Astrocyte of the spinal cord (primary cell): ENCODE measurements around the gene RAB11B.

Experiments
- DNase-seq: peaks from one replicate; pipeline ENCODE4 v3.0.0; 2011; ENCODE audit warnings: low read depth, low spot score
- H3K4me3 ChIP-seq: 2 replicates; pipeline ENCODE4 v1.5.1; 2011; ENCODE audit warnings: low read depth, mild to moderate bottlenecking, low read length, moderate library complexity
- CTCF ChIP-seq: IDR thresholded peaks from 2 replicates; pipeline ENCODE4 v1.5.1; 2012; ENCODE audit warnings: low read depth, mild to moderate bottlenecking, low read length, inconsistent platforms
- in situ Hi-C: cut with HindIII; loops from 2 replicates; pipeline ENCODE4 v1.10.0; 2017; ENCODE audit warnings: low sequenced_read_pairs

RAB11B gene

DNA sequence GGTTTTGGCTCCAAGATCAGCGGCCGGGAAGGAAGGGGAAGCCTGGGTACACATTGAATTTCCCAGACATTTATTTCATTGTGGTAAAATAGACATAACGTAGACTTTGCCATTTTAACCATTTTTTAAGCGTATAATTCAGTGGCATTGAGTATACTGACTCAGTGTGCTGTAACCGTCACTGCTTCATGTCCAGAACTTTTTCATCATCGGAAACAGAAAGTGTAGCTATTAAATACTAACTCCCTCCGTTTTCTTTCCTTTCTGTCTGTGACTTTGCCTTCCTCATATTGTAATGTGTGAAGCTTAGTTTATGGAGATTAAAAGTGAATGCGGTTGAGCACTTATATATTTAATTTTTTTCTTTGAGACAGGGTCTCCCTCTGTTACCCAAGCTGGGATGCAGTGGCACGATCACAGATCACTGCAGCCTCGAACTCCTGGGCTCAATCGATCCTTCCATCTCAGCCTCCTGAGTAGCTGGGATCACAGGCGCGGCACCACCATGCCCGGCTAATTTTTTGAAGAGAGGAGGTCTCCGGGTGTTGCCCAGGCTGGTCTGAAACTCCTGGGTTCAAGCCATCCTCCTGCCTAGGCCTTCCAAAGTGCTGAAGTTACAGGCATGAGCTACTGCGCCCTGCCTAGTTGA, 56.0 kb downstream of the RAB11B start:
- in situ Hi-C loops: no loop called here
- TF ChIP-seq CTCF: no peak
- no peak for DNase-seq
- peak overlapping the region; percentile 91 for H3K4me3 ChIP-seq

- no peak for DNase-seq
- TF ChIP-seq CTCF: no peak
- no peak overlapping the region for H3K4me3 ChIP-seq
- in situ Hi-C loops: no loop called here
Measured at GRCh38 chr19:8449830-8450229, 59.7 kb downstream of the RAB11B start.

- in situ Hi-C loops: no loop called here
- no peak overlapping the region for H3K4me3 ChIP-seq
- no peak for DNase-seq
- no peak for TF ChIP-seq CTCF
Measured at GRCh38 chr19:8451377-8451776, 61.2 kb downstream of the RAB11B start.

DNA sequence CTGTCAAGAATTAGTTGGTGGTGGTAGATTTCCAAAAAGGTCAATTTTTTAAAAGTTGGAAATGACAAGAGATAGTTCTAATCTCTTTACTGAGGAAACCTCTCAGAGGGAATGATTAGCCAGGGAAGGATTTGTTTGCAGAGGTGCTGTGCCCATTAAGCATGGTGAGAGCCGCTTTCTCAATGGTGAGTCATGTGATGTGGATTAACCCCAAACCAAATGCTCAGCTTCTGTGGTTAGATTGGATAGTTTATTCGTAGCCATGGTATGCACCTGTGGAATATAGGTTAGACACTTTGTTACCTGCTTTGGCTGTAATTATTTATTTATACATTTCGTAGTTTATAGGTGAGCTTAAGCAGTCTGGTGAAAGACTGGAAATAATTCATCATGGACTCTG, 61.7 kb downstream of the RAB11B start:
- in situ Hi-C loops: no loop called here
- DNase-seq: peak; percentile 73
- H3K4me3 ChIP-seq: no peak overlapping the region
- TF ChIP-seq CTCF: no peak

DNA sequence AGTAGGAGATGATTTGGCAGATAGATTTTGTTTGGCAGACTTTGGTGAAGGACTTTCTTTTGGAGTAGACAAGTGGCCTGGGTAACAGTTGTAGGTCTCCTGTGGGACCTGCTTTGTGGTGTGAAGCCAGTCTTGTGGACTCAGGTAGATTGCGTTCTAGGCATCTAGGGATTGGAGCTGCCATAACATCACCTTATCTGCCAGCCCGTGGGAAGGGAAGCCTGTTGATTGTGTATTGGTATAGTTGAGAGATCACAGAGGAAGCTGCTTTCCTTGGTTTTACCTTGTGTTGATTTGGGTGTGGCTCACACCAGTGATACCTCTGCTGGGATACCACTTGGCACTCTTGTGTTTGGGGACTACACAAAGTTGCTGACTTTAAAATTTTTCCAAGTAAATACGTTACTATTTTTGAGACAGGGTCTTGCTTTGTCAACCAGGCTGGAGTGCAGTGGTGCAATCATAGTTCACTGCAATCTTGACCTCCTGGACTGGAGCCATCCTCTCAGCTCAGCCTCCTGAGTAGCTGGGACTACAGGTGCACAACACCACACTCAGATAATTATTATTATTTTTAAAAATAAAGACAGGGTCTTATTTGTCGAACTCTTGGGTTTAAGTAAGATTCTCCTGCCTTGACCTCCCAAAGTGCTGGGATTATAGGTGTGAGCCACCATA, 62.4 kb downstream of the RAB11B start:
- no peak overlapping the region for H3K4me3 ChIP-seq
- in situ Hi-C loops: no loop called here

DNA sequence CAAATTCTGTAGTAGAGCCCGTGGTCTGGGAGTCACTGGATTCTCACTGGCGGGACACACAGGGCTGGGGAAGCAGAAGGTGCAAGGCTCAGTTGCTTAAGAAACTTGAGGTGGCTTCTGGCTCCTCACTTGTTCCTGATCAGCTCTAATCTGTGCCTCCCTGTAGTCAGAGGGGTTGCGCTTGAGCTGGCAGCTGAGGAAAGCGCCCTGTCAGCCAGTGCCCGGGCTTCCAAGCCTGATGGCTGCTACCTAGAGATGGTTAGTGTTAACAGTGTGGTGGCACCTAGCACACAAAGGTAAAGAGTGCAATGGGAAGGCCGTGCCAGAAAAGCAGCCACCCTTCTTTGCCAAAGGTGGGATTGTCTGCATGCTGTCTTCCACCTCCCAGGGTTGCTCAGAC, 63.5 kb downstream of the RAB11B start:
- no peak overlapping the region for H3K4me3 ChIP-seq
- in situ Hi-C loops: no loop called here
- DNase-seq: no peak
- TF ChIP-seq CTCF: no peak

More for the DNA sequence above, 62.4 kb downstream of the RAB11B start:
- TF ChIP-seq CTCF: no peak
- DNase-seq: no peak
